Breast epithelium (tissue), 4 donors: ENCODE results near the gene ARHGEF7. TPM values are rescaled to one million over a fixed set of nuclear protein-coding genes. Genes with fewer than 3 reads are reported as not detected.

Experiments
- DNase-seq, 2 donors: peaks; one replicate each; pipeline ENCODE4 v3.0.0-alpha.2; 2019; ENCODE audit warnings: low spot score in 2 of 2
- H3K27ac ChIP-seq, 2 donors: fragments of 200-600 bp; sonication (generic) in 1 of 2; one replicate each; pipeline ENCODE4 v1.5.1; 2016 to 2019; ENCODE audit warnings: mild to moderate bottlenecking in 1 of 2
- H3K27me3 ChIP-seq, 2 donors: fragments of 200-600 bp; sonication (generic) in 1 of 2; one replicate each; pipeline versions ENCODE4 v1.5.1 to v1.6.0; 2017 to 2019; ENCODE audit warnings: control low read depth in 1 of 2, mild to moderate bottlenecking in 1 of 2
- H3K36me3 ChIP-seq: fragments of 200-600 bp; one replicate; pipeline ENCODE4 v1.5.1; 2019
- H3K4me1 ChIP-seq, 2 donors: fragments of 200-600 bp; sonication (generic); one replicate each; pipeline ENCODE4 v1.5.1; 2016 to 2019; ENCODE audit warnings: control low read depth in 1 of 2
- H3K4me3 ChIP-seq, 3 donors: fragments of 200-600 bp; sonication (generic); 1 replicate in 2 of 3; 2 replicates in 1 of 3; pipeline ENCODE4 v1.5.1; 2016 to 2019; ENCODE audit warnings: mild to moderate bottlenecking in 3 of 3, moderate library complexity in 2 of 3
- H3K9me3 ChIP-seq, 2 donors: fragments of 200-600 bp; sonication (generic) in 1 of 2; one replicate each; pipeline ENCODE4 v1.5.1; 2016 to 2019; ENCODE audit warnings: control low read depth in 1 of 2
- POLR2A ChIP-seq: fragments of 450-650 bp; IDR thresholded peaks from one replicate; pipeline ENCODE4 v1.6.1; 2016; ENCODE audit warnings: antibody characterized with exemption, mild to moderate bottlenecking, moderate library complexity
- POLR2AphosphoS5 ChIP-seq, 3 donors: sonication (generic); formaldehyde crosslinking; IDR thresholded peaks; one replicate each; pipeline ENCODE4 v1.6.1; 2017; ENCODE audit warnings: antibody characterized with exemption in 3 of 3
- intact Hi-C: fragments of 100-400 bp; cut with DNase I; formaldehyde crosslinking; loops from one replicate; pipeline ENCODE4 v1.15.1; 2023; ENCODE audit warnings: low total_unique reads
- total RNA-seq, 3 donors: library from RNA; depleted of rRNA; stranded (reverse); fragments of >200 nt; gene quantifications; one replicate each; pipeline ENCODE4 v1.1.0, GENCODE V29; 2016
- TF ChIP-seq, protein P1 (sequence below), 3 donors: fragments of 450-650 bp; IDR thresholded peaks; one replicate each; pipeline ENCODE4 v1.5.1; 2016 to 2017; ENCODE audit warnings: antibody characterized with exemption in 3 of 3, mild to moderate bottlenecking in 3 of 3, moderate library complexity in 3 of 3

ARHGEF7 gene
- total RNA-seq, 3 donors from 2014 or later = 79.6 to 92.0 (median 85.5) TPM

- Histone ChIP-seq H3K4me3 (no peak overlapping the region), H3K36me3 (no peaks in the 10 kb centered on the region), H3K4me1 (no peaks in the 10 kb centered on the region), H3K9me3 (no peaks in the 10 kb centered on the region), H3K27me3 (no peaks in the 10 kb centered on the region), H3K27ac (peak overlapping the region in 1 of 2 donors; percentile 2)
- intact Hi-C loops = no loop called here
- DNase-seq = no peak
- no peak for TF ChIP-seq POLR2A
- TF ChIP-seq, protein P1, sequence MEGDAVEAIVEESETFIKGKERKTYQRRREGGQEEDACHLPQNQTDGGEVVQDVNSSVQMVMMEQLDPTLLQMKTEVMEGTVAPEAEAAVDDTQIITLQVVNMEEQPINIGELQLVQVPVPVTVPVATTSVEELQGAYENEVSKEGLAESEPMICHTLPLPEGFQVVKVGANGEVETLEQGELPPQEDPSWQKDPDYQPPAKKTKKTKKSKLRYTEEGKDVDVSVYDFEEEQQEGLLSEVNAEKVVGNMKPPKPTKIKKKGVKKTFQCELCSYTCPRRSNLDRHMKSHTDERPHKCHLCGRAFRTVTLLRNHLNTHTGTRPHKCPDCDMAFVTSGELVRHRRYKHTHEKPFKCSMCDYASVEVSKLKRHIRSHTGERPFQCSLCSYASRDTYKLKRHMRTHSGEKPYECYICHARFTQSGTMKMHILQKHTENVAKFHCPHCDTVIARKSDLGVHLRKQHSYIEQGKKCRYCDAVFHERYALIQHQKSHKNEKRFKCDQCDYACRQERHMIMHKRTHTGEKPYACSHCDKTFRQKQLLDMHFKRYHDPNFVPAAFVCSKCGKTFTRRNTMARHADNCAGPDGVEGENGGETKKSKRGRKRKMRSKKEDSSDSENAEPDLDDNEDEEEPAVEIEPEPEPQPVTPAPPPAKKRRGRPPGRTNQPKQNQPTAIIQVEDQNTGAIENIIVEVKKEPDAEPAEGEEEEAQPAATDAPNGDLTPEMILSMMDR (IDR thresholded peaks at IDR 0.05) = no peak
These were observed 166.7 kb downstream of the ARHGEF7 start for GRCh38 chr13:111281751-111282311.

- H3K9me3 ChIP-seq = no peaks in the 10 kb centered on the region
- TF ChIP-seq POLR2AphosphoS5 (IDR thresholded peaks at IDR 0.05) (no peak), POLR2A (no peak)
- TF ChIP-seq, protein P1 (IDR thresholded peaks at IDR 0.05) = no peak
- H3K4me3 ChIP-seq = no peak overlapping the region
- DNase-seq = no peak
- H3K27ac ChIP-seq = peak overlapping the region; percentile 1 to 17
- H3K36me3 ChIP-seq = no peaks in the 10 kb centered on the region
- no peaks in the 10 kb centered on the region for H3K27me3 ChIP-seq
- intact Hi-C loops = no loop called here
- H3K4me1 ChIP-seq = no peaks in the 10 kb centered on the region
These were observed 167.3 kb downstream of the ARHGEF7 start for GRCh38 chr13:111282425-111282824.

- TF ChIP-seq POLR2AphosphoS5 (IDR thresholded peaks at IDR 0.05) = no peak
- TF ChIP-seq, protein P1 (IDR thresholded peaks at IDR 0.05) = no peak
- TF ChIP-seq POLR2A = no peak
- intact Hi-C loops = no loop called here
These were observed 167.9 kb downstream of the ARHGEF7 start for GRCh38 chr13:111282997-111283396.

GRCh38 chr13:111283457-111283856 is 168.3 kb downstream of the ARHGEF7 start:
- no peaks in the 10 kb centered on the region for H3K4me1 ChIP-seq
- no peaks in the 10 kb centered on the region for H3K27me3 ChIP-seq
- intact Hi-C loops = no loop called here
- no peak for DNase-seq
- H3K36me3 ChIP-seq = no peaks in the 10 kb centered on the region
- no peak overlapping the region for H3K4me3 ChIP-seq
- no peak for TF ChIP-seq POLR2A
- TF ChIP-seq POLR2AphosphoS5 (IDR thresholded peaks at IDR 0.05) = no peak
- TF ChIP-seq, protein P1 (IDR thresholded peaks at IDR 0.05) = no peak
- H3K9me3 ChIP-seq = no peaks in the 10 kb centered on the region
- no peak overlapping the region for H3K27ac ChIP-seq

More at GRCh38 chr13:111282997-111283396, 167.9 kb downstream of the ARHGEF7 start:
- Histone ChIP-seq H3K36me3 (no peaks in the 10 kb centered on the region), H3K4me3 (no peak overlapping the region), H3K27me3 (no peaks in the 10 kb centered on the region), H3K27ac (peak overlapping the region in 1 of 2 donors; percentile 7), H3K4me1 (no peaks in the 10 kb centered on the region), H3K9me3 (no peaks in the 10 kb centered on the region)
- DNase-seq = no peak

DNA sequence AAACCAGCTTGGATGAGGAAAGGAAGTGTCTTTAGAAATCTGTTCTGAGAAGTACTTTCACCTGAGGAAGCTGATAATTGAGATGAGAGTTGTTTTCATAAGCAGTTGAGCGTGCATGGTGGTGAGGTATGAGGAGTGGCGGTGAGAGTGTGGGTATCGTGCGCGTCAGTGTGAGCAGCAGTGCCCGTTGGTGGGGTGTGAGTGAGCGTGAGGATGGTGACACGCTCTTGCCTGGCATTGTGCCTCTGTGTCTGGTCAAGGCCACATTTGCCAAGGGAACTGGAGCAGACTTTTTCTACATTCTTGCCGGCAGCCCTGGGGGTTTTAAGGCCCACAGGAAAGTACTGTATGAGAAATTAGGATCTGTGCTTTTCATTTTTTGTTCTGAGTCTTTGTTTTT is 168.9 kb downstream of the ARHGEF7 start:
- Histone ChIP-seq H3K27ac (no peak overlapping the region), H3K4me1 (no peaks in the 10 kb centered on the region), H3K9me3 (no peaks in the 10 kb centered on the region), H3K4me3 (no peak overlapping the region), H3K36me3 (no peaks in the 10 kb centered on the region), H3K27me3 (no peaks in the 10 kb centered on the region)
- intact Hi-C loops = no loop called here
- TF ChIP-seq, protein P1 (IDR thresholded peaks at IDR 0.05) = no peak
- TF ChIP-seq POLR2AphosphoS5 (IDR thresholded peaks at IDR 0.05) = no peak
- TF ChIP-seq POLR2A = no peak
- no peak for DNase-seq
